B cell (primary cell): ENCODE data around the gene DGCR6L. TPM values are rescaled to one million over a fixed set of nuclear protein-coding genes. Genes with fewer than 3 reads are reported as not detected.
"Not testable (repeated sequence)": the region's sequence is repeated elsewhere in the genome, so short reads cannot be mapped to it uniquely, and the experiment has no call there.

ENCODE experiments used
- ATAC-seq: fragments of 200-7000 bp; cut with Tn5 transposase; one replicate; pipeline ENCODE4 v1.10.0; 2021; ENCODE audit warnings: low read depth, mild to moderate bottlenecking, moderate number of reproducible peaks, moderate library complexity
- CTCF ChIA-PET: fragments of 350-600 bp; sonication (Branson Sonifier 250); formaldehyde crosslinking; loops from one replicate; lab custom pipeline; 2021; ENCODE audit warnings: antibody characterized with exemption, inconsistent platforms; lab: Charles Lee
- POLR2A ChIA-PET: fragments of 350-600 bp; sonication (Branson Sonifier 250); formaldehyde crosslinking; loops from one replicate; lab custom pipeline; 2021; ENCODE audit warnings: antibody characterized with exemption; lab: Charles Lee
- DNase-seq: peaks from one replicate; pipeline ENCODE4 v3.0.0; 2013
- H2AFZ ChIP-seq: 2 replicates; pipeline ENCODE4 v1.6.1; 2012; ENCODE audit warnings: mild to moderate bottlenecking, low read depth, low read length; ENCODE audit not compliant: insufficient read depth, poor library complexity, severe bottlenecking
- H3K27ac ChIP-seq, 2 donors: 1 replicate in 1 of 2; 2 replicates in 1 of 2; pipeline ENCODE4 v1.5.1; 2012 to 2013; ENCODE audit warnings: low read length in 2 of 2, mild to moderate bottlenecking in 2 of 2, moderate library complexity in 1 of 2
- H3K27me3 ChIP-seq, 4 experiments: fragments of 200-600 bp in 1 of 4; sonication (generic) in 1 of 4; replicated peaks in 1 of 4; 1 replicate in 2 of 4; 2 replicates in 2 of 4; pipeline versions ENCODE4 v1.6.1 to v1.7.0; 2013 to 2016; ENCODE audit warnings: low read length in 3 of 4, mild to moderate bottlenecking in 2 of 4, mixed read lengths in 1 of 4, moderate library complexity in 1 of 4; ENCODE audit not compliant: insufficient read depth in 4 of 4, control insufficient read depth in 3 of 4; ENCODE audit errors: control extremely low read depth in 1 of 4
- H3K36me3 ChIP-seq, 2 experiments: replicated peaks in 1 of 2; 1 replicate in 1 of 2; 2 replicates in 1 of 2; pipeline versions ENCODE4 v1.6.1 to v1.7.1; 2013; ENCODE audit warnings: low read length in 1 of 2; ENCODE audit not compliant: insufficient read depth in 2 of 2, control insufficient read depth in 1 of 2; ENCODE audit errors: control extremely low read depth in 1 of 2, extremely low read depth in 1 of 2
- H3K4me1 ChIP-seq, 2 donors: fragments of 200-600 bp in 1 of 2; sonication (generic) in 1 of 2; 1 replicate in 1 of 2; 2 replicates in 1 of 2; pipeline versions ENCODE4 v1.5.1 to v1.6.1; 2013 to 2017; ENCODE audit warnings: low read length in 2 of 2; ENCODE audit not compliant: control insufficient read depth in 2 of 2, insufficient read depth in 2 of 2
- H3K4me2 ChIP-seq: replicated peaks from 2 replicates; pipeline ENCODE3; 2012; ENCODE audit warnings: mild to moderate bottlenecking, low read depth, low read length; ENCODE audit not compliant: poor library complexity, severe bottlenecking
- H3K4me3 ChIP-seq, 5 experiments: fragments of 200-600 bp in 1 of 5; sonication (generic) in 1 of 5; 1 replicate in 3 of 5; 2 replicates in 2 of 5; pipeline versions ENCODE4 v1.5.1 to v1.7.0; 2011 to 2016; ENCODE audit warnings: low read length in 4 of 5, mild to moderate bottlenecking in 4 of 5, low read depth in 2 of 5, control low read depth in 1 of 5, moderate library complexity in 1 of 5; ENCODE audit not compliant: insufficient read depth in 1 of 5; ENCODE audit errors: control extremely low read depth in 1 of 5, extremely low read depth in 1 of 5
- H3K79me2 ChIP-seq: fragments of 200-600 bp; sonication (generic); one replicate; pipeline ENCODE4 v1.6.0; 2016; ENCODE audit warnings: low read length; ENCODE audit not compliant: control insufficient read depth, insufficient read depth
- H3K9ac ChIP-seq: fragments of 200-600 bp; sonication (generic); 2 replicates; pipeline ENCODE4 v1.6.1; 2017; ENCODE audit warnings: mild to moderate bottlenecking, low read length, moderate library complexity
- H3K9me3 ChIP-seq, 3 donors: one replicate each; pipeline versions ENCODE4 v1.6.1 to v1.7.1; 2013; ENCODE audit warnings: low read length in 2 of 3; ENCODE audit not compliant: control insufficient read depth in 2 of 3, insufficient read depth in 1 of 3; ENCODE audit errors: control extremely low read depth in 1 of 3
- H4K20me1 ChIP-seq: 2 replicates; pipeline ENCODE4 v1.6.0; 2012; ENCODE audit warnings: mild to moderate bottlenecking, low read length; ENCODE audit not compliant: insufficient read depth, control insufficient read depth, poor library complexity, severe bottlenecking
- H3K27ac Mint-ChIP-seq: one replicate; pipeline ENCODE4 v1.8.0; 2021; ENCODE audit warnings: mixed read lengths
- H3K27me3 Mint-ChIP-seq: one replicate; pipeline ENCODE4 v1.8.0; 2021; ENCODE audit warnings: mixed read lengths
- H3K4me1 Mint-ChIP-seq: one replicate; pipeline ENCODE4 v1.8.0; 2021; ENCODE audit warnings: mixed read lengths
- H3K4me3 Mint-ChIP-seq: one replicate; pipeline ENCODE4 v1.8.0; 2021; ENCODE audit warnings: mixed read lengths
- H3K9me3 Mint-ChIP-seq: one replicate; pipeline ENCODE4 v1.8.0; 2022; ENCODE audit warnings: mixed read lengths; ENCODE audit not compliant: insufficient read depth
- CTCF ChIP-seq: fragments of 200-600 bp; IDR thresholded peaks from one replicate; pipeline ENCODE4 v1.8.0; 2022; ENCODE audit warnings: antibody characterized with exemption, mild to moderate bottlenecking
- EZH2 ChIP-seq: IDR thresholded peaks from 2 replicates; pipeline ENCODE4 v1.6.1; 2012; ENCODE audit warnings: borderline replicate concordance, low read depth, mild to moderate bottlenecking, moderate library complexity, low read length; ENCODE audit not compliant: insufficient read depth, poor library complexity, severe bottlenecking
- WGBS: methylation state at CpG from one replicate; pipeline ENCODE4 v1.1.5; 2013; ENCODE audit warnings: missing lambda C conversion rate; ENCODE audit not compliant: insufficient coverage; 5-methylcytosine and 5-hydroxymethylcytosine counted together
- intact Hi-C: fragments of 100-400 bp; cut with micrococcal nuclease; formaldehyde crosslinking; loops from one replicate; pipeline ENCODE4 v1.10.0; 2022
- polyA plus RNA-seq: library from polyadenylated mRNA; depleted of rRNA; stranded (reverse); fragments of >200 nt; gene quantifications from 2 replicates; pipeline ENCODE4 v1.2.3, GENCODE V29; 2012
- total RNA-seq, 2 donors: library from RNA; stranded (reverse); fragments of 120-200 nt in 1 of 2; gene quantifications; 1 replicate in 1 of 2; 2 replicates in 1 of 2; pipeline versions ENCODE4 v1.2.3 to v1.2.4, GENCODE V29; 2013 to 2022

Gene DGCR6L
- total and polyA plus RNA-seq, 2 donors (not counting 1 experiment from before 2014, with no cell fraction given) = 21.2 to 33.4 TPM

- Histone ChIP-seq H3K4me3 (no peak overlapping the region), H2AFZ (no peak overlapping the region), H3K4me2 (no peak overlapping the region), H3K27ac (no peak overlapping the region), H3K9ac (no peak overlapping the region), H3K79me2 (no peaks in the 10 kb centered on the region), H3K36me3 (no peaks in the 10 kb centered on the region), H4K20me1 (no peaks in the 10 kb centered on the region), H3K4me1 (no peaks in the 10 kb centered on the region), H3K9me3 (no peaks in the 10 kb centered on the region), H3K27me3 (no peaks in the 10 kb centered on the region)
- WGBS = 85% methylated on average over 13 of the region's 15 CpGs
- intact Hi-C loops = no loop called here
- DNase-seq (no peak), ATAC-seq (no peak)
- TF ChIP-seq CTCF (no peak), EZH2 (no peak)
- Mint-ChIP-seq H3K27ac (no peak overlapping the region), H3K9me3 (no peaks in the 10 kb centered on the region), H3K4me3 (no peak overlapping the region), H3K4me1 (no peaks in the 10 kb centered on the region), H3K27me3 (no peaks in the 10 kb centered on the region)
- ChIA-PET CTCF (no interaction called here), POLR2A (no interaction called here)
Measured at GRCh38 chr22:20279662-20280134, 40.2 kb downstream of the DGCR6L start.

- H3K4me3 Mint-ChIP-seq, ATAC-seq, POLR2A ChIA-PET: not testable (repeated sequence)
Measured at GRCh38 chr22:20278726-20279490, 41.0 kb downstream of the DGCR6L start.

GRCh38 chr22:20277936-20278635, 41.8 kb downstream of the DGCR6L start:
- H3K4me3 Mint-ChIP-seq, CTCF ChIA-PET, H3K4me3 ChIP-seq, H3K27ac ChIP-seq, H2AFZ ChIP-seq, DNase-seq, H4K20me1 ChIP-seq, ATAC-seq, H3K4me2 ChIP-seq, H3K27me3 ChIP-seq, intact Hi-C loops, H3K9ac ChIP-seq, H3K4me1 Mint-ChIP-seq, POLR2A ChIA-PET, H3K27me3 Mint-ChIP-seq, H3K36me3 ChIP-seq, H3K79me2 ChIP-seq, H3K4me1 ChIP-seq, H3K9me3 ChIP-seq, H3K9me3 Mint-ChIP-seq, H3K27ac Mint-ChIP-seq: not testable (repeated sequence)
- 82% methylated on average over 9 of the region's 18 CpGs for WGBS

More at GRCh38 chr22:20278726-20279490, 41.0 kb downstream of the DGCR6L start:
- CTCF ChIA-PET, H2AFZ ChIP-seq, H3K9me3 Mint-ChIP-seq, H3K27ac ChIP-seq, H3K27ac Mint-ChIP-seq, H3K9ac ChIP-seq, DNase-seq, H3K4me2 ChIP-seq, H3K27me3 ChIP-seq, H3K27me3 Mint-ChIP-seq, H3K4me1 Mint-ChIP-seq, H3K9me3 ChIP-seq, H3K79me2 ChIP-seq, H3K4me1 ChIP-seq, H3K36me3 ChIP-seq, intact Hi-C loops, H4K20me1 ChIP-seq, H3K4me3 ChIP-seq: not testable (repeated sequence)
- WGBS = 76% methylated on average over 6 of the region's 22 CpGs
